Measurements from ENCODE around the gene TMCO1. TPM values are rescaled to one million over a fixed set of nuclear protein-coding genes. Genes with fewer than 3 reads are reported as not detected.
A peak's percentile ranks its signal among the peaks of the same experiment; 100 is the strongest.
"Not testable (repeated sequence)": the region's sequence is repeated elsewhere in the genome, so short reads cannot be mapped to it uniquely, and the experiment has no call there.

TMCO1 gene
- total RNA-seq, 1 experiment from 2014 or later, result 81.2 TPM

DNA sequence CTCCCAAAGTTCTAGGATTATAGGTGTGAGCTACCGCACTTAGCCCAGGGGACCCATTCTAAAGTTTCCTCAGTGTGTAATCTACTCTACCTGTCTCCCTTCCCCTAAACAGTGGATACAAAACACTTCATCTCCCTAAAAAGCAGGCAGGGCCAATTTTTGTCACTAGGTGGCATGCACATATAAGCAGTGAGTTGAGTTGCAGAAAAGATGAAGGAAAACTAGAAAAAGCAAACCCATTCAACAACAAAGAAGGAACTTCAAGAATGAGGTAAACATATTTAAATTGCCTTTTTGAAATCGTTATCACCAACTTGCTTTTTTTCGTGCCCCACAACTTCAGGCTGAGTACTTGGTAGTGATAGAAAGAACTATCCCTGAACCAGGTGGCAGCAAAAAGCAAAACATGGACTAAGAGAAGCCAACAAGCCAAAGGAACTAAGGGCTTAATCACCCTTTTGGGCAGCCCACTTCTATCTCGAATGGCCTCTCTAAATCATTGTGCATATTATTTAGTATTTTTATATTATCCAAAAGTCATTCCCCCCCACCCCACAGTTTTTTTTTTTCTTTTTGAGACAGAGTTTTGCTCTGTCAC is 50.7 kb downstream of the TMCO1 start:
- Histone ChIP-seq H3K27me3 (ENCODE audit: control insufficient read depth, insufficient read depth, low read length) (no peaks in the 10 kb centered on the region), H3K4me3 (ENCODE audit: insufficient read depth, low read depth, low read length) (no peak overlapping the region), H3K36me3 (replicated peaks; ENCODE audit: control insufficient read depth, insufficient read depth, low read length) (no peaks in the 10 kb centered on the region)
- DNase-seq, result peak; percentile 44

DNA sequence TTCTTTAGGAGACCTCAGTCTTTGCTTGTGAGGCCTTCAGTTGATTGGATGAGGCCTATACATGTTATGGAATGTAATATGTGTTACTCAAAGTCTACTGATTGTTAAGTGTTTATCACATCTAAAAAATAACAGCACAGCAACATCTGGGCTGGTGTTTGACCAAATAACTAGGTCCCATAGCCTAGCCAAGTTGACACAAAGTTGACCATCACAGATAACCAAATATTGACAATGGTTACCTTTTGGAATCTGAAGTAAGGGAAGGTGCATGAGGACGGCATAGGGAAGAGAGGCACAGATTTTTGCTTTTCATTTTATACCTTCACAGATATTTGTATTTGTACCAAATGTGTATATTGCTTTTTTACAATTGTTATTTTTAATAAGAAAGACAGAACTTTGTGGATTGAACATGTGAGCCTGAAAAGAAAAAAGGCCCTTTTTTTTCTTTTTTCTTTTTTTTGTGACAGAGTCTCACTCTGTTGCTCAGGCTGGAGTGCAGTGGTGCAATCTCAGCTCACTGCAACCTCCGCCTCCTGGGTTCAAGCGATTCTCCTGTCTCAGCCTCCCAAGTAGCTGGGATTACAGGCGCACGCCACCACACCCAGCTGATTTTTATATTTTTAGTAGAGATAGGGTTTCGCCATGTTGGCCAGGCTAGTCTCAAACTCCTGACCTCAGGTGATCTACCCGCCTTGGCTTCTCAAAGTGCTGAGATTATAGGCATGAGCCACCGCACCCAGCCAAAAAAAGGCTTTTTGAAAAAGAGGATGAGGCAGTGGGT is 52.2 kb downstream of the TMCO1 start:
- H3K4me3 ChIP-seq (ENCODE audit: insufficient read depth, low read depth, low read length); H3K36me3 ChIP-seq (replicated peaks; ENCODE audit: control insufficient read depth, insufficient read depth, low read length); DNase-seq; H3K27me3 ChIP-seq (ENCODE audit: control insufficient read depth, insufficient read depth, low read length): not testable (repeated sequence)

DNA sequence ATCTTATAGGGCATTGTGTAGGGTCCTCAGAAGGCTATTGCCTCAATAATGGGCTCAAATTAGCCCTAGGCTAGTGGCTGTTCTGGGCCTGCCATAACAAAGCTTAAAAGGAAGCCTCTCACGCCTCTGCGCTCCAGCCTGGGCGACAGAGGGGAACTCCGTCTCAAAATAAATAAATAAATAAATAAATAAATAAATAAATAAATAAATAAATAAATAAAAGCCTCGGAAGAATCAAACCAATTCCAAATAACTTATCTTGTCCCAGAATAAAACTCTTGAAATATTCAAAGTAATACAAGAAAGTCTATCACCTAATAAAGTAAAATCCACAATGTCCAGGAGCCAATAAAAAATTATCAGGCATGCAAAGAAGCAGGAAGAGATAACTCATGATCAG is 55.9 kb downstream of the TMCO1 start:
- H3K4me3 ChIP-seq (ENCODE audit: insufficient read depth, low read depth, low read length), result no peak overlapping the region
- no peaks in the 10 kb centered on the region for H3K36me3 ChIP-seq (replicated peaks; ENCODE audit: control insufficient read depth, insufficient read depth, low read length)
- no peaks in the 10 kb centered on the region; the same call in 1 of the 2 replicates for H3K27me3 ChIP-seq (ENCODE audit: control insufficient read depth, insufficient read depth, low read length)
- no peak for DNase-seq

DNA sequence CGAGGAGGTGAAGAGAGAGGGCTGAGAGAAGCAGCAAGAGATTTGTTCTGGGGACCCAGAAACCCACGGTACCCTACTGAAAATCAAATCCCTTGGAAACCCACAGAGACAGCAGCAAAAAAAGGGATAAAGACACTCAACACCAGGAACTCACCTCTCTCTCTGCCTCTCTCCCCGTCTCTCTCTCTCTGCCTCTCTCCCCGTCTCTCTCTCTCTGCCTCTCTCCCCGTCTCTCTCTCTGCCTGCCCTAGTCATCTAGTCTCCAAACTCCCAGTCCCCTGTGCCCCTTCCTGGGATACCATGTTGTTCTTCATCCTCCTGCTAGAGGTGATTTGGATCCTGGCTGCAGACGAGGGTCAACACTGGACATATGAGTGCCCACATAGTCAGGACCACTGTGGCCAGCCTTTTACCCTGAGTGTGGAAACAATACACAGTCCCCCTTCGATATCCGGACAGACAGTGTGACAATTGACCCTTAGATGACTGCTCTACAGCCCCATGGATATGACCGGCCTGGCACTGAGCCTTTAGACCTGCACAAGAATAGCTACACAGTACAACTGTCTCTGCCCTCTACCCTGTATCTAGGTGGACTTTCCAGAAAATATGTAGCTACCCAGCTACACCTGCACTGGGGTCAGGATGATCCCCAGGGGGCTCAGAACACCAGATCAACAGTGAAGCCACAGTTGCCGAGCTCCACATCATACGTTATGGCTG is 60.5 kb downstream of the TMCO1 start:
- H3K36me3 ChIP-seq (replicated peaks; ENCODE audit: control insufficient read depth, insufficient read depth, low read length), result no peaks in the 10 kb centered on the region
- DNase-seq, result no peak
- no peaks in the 10 kb centered on the region; the same call in 1 of the 2 replicates for H3K27me3 ChIP-seq (ENCODE audit: control insufficient read depth, insufficient read depth, low read length)
- no peak overlapping the region for H3K4me3 ChIP-seq (ENCODE audit: insufficient read depth, low read depth, low read length)

DNA sequence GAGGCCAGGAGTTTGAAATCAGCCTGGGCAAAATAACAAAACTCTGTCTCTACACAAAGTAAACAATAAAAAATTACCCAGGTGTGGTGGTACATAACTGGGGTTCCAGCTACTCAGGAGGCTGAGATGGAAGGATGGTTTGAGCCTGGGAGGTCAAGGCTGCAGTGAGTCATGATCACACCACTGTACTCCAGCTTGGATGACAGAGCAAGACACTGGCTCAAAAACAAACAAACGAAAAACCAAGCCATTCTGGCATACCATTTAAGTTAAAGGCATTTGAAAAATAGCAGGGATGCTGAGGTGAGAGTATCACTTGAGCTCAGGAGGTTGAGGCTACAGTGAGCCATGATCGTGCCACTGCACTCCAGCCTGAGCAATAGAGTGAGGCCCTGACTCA is 65.0 kb downstream of the TMCO1 start:
- DNase-seq, result no peak
- Histone ChIP-seq H3K27me3 (ENCODE audit: control insufficient read depth, insufficient read depth, low read length) (no peaks in the 10 kb centered on the region; the same call in 1 of the 2 replicates), H3K4me3 (ENCODE audit: insufficient read depth, low read depth, low read length) (no peak overlapping the region), H3K36me3 (replicated peaks; ENCODE audit: control insufficient read depth, insufficient read depth, low read length) (no peaks in the 10 kb centered on the region)

DNA sequence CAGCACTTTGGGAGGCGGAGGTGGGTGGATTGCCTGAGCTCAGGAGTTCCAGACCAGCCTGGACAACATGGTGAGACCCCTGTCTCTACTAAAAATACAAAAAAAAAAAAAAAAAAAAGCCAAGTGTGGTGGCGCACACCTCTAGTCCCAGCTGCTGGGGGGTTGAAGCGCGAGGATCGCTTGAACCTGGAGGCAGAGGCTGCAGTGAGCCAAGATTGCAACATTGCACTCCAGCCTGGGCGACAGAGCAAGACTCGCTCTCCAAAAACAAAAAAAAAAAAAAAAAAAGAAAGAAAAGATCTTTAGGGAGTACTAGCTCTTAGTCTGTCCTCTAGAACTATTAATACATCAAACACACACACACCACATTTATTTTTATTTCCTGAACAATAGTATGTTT is 66.7 kb downstream of the TMCO1 start:
- DNase-seq; H3K27me3 ChIP-seq (ENCODE audit: control insufficient read depth, insufficient read depth, low read length); H3K4me3 ChIP-seq (ENCODE audit: insufficient read depth, low read depth, low read length); H3K36me3 ChIP-seq (replicated peaks; ENCODE audit: control insufficient read depth, insufficient read depth, low read length): not testable (repeated sequence)

DNA sequence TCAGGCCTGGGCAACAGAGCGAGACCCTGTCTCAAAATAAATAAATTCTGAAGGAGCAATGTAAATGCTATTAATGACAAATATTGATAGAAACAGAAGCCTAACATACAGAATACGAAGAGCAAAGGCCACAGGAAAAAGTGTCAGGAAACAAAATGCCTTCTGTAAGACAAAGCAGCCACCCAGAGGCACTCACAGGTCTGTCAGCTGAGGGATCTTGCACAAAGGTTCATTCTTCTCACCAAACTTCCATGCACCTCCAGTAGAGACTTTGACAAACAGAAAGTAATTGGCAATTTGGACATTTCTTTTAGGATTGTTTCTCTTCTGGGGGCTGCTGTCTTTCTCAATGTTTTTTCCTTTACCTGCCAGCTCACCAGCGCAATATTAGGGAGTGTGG is 69.1 kb downstream of the TMCO1 start:
- Histone ChIP-seq H3K36me3 (replicated peaks; ENCODE audit: control insufficient read depth, insufficient read depth, low read length) (no peaks in the 10 kb centered on the region), H3K4me3 (ENCODE audit: insufficient read depth, low read depth, low read length) (no peak overlapping the region), H3K27me3 (ENCODE audit: control insufficient read depth, insufficient read depth, low read length) (no peaks in the 10 kb centered on the region; the same call in 1 of the 2 replicates)
- DNase-seq, result no peak

DNA sequence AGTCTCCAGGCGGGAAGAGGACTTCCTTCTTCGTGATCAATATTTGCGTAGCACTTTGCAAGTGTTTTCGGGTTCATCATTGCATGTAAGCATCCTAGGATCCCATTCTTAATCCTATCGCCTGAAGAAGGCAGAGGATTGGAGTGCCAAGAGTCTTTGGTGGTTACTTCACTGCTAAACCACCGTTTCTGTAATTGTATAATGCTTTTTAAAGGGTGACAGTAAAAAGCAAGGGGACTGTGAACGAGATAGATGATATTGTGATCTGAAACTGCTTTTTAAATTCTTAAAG is 70.0 kb downstream of the TMCO1 start:
- Histone ChIP-seq H3K36me3 (replicated peaks; ENCODE audit: control insufficient read depth, insufficient read depth, low read length) (no peaks in the 10 kb centered on the region), H3K4me3 (ENCODE audit: insufficient read depth, low read depth, low read length) (peak overlapping the region; percentile 95), H3K27me3 (ENCODE audit: control insufficient read depth, insufficient read depth, low read length) (no peaks in the 10 kb centered on the region; the same call in 1 of the 2 replicates)
- DNase-seq, result no peak

DNA sequence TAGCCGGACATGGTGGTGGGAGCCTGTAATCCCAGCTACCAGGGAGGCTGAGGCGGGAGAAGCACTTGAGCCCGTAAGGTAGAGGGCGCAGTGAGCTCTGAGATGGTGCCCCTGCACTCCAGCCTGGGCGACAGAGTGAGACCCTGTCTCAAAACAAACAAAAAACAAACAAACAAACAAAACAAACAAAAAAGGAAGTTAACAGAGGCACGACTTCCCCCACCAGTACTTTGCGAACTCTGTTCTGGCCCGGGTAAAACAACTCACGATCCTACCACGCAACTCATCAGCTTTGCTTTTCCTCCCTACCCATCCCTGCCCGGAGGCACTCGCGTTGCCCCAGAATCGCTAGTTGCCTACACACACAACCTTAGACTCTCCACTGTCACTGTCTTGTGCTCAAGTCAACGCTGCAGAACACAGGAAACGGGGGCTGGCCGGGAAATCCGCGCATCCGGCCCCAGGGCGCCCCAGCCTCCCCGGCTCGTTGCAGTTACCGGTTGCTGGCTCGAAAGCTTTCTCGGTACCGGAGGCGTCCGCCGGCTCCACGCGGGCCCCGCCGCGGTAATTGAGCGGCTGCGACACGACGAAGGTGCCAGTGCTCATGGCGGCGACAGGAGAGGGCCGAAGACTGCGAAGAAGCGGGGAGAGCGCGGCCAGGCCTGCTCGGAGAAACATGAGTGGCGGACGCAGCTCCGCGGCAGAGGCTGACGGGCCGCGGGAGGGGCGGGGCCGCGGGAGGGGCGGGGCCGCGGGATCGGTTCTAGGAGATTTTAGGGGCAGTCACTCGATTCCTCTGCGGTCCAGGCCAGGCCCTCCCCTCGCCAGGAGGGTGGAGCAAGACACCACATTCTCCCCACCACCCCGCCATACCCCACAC is 70.5 kb downstream of the TMCO1 start, which contains the start of gene ALDH9A1:
Gene ALDH9A1, minus strand, starts transcription at position 682 of the 880 bp plus-strand sequence. Its CDS starts 4 bp downstream, at position 678.
- Histone ChIP-seq H3K27me3 (ENCODE audit: control insufficient read depth, insufficient read depth, low read length) (no peaks in the 10 kb centered on the region; the same call in 1 of the 2 replicates), H3K4me3 (ENCODE audit: insufficient read depth, low read depth, low read length) (peak within 1 kb of the TSS; percentile 95), H3K36me3 (replicated peaks; ENCODE audit: control insufficient read depth, insufficient read depth, low read length) (no peaks in the 10 kb centered on the region)
- peak; percentile 92 for DNase-seq

DNA sequence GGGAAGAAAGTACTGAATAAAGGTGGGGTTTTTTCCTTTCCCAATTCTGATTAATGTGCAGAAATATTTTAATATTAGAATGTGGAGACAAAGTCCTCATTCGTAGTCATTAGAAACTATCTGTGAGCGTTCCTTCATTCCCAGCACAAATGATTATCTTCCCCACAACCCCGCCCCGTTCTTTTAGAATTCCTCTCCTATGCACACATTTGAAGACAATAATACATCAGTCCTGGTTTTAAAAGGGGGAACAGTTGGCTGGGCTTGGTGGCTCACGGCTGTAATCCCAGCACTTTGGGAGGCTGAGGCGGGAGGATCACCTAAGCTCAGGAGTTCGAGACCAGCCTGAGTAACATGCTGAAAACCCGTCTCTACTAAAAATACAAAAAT is 71.2 kb downstream of the TMCO1 start:
- Histone ChIP-seq H3K4me3 (ENCODE audit: insufficient read depth, low read depth, low read length) (peak overlapping the region; percentile 95), H3K27me3 (ENCODE audit: control insufficient read depth, insufficient read depth, low read length) (no peaks in the 10 kb centered on the region; the same call in 1 of the 2 replicates), H3K36me3 (replicated peaks; ENCODE audit: control insufficient read depth, insufficient read depth, low read length) (no peaks in the 10 kb centered on the region)
- DNase-seq, result no peak

DNA sequence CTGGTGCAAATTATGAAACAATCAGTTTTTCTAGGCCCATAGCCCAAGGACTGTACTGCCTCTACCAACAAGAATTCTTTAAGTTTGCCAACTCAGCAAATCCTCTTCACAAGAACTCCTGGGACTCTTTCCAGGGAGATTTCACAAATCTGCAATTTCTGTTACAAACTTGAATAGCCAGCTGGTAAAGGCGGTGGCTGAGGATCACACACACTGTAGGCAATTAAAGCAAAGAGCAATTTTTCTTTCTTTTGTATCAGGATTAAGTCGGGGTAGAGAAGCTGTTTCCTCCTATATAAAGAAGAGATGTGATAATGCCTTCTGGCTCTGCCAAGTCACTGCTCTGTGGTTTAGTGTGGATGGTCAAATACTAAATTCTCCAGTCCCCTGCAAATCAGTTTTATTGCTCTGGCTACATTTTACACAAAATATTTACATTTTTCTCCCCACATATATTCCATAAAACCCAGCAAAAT is 72.0 kb downstream of the TMCO1 start:
- no peaks in the 10 kb centered on the region for H3K36me3 ChIP-seq (replicated peaks; ENCODE audit: control insufficient read depth, insufficient read depth, low read length)
- H3K4me3 ChIP-seq (ENCODE audit: insufficient read depth, low read depth, low read length), result no peak overlapping the region
- H3K27me3 ChIP-seq (ENCODE audit: control insufficient read depth, insufficient read depth, low read length), result no peaks in the 10 kb centered on the region; the same call in 1 of the 2 replicates
- no peak for DNase-seq

DNA sequence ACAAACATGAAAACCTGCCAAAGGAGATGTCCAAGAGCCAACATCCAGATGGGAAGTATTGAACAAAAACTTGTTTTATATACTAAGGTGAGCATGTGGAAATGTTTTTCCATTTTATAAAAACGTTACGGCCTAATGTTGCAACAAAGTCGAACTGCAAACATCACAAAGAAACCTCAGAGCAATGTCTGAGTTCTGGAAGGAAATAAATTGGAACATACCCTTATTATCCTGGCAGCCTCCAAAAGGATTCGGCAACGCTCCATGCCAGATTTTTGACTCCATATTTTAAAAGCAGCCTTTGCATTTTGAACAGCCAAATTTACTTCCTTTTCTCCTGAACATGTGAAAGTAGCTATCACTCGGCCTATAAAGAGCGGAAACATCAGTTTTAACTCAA is 73.6 kb downstream of the TMCO1 start:
- Histone ChIP-seq H3K27me3 (ENCODE audit: control insufficient read depth, insufficient read depth, low read length) (no peaks in the 10 kb centered on the region; the same call in 1 of the 2 replicates), H3K4me3 (ENCODE audit: insufficient read depth, low read depth, low read length) (no peak overlapping the region), H3K36me3 (replicated peaks; ENCODE audit: control insufficient read depth, insufficient read depth, low read length) (no peaks in the 10 kb centered on the region; the same call in 1 of the 2 replicates)
- no peak for DNase-seq

DNA sequence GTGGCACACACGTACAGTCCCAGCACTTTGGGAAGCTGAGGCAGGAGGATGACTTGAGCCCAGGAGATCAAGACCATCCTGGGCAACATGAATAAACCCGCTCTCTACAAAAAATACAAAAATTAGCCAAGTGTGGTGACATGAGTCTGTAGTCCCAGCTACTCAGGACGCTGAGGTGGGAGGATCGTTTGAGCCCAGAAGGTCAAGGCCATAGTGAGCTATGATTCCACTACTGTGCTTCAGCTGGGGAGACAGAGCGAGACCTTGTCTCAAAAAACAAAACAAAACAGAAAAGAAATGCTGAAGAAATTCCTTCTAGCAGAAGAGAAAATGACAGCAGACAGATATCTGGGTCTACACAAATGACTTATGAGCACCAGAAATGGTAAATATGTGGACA is 80.6 kb downstream of the TMCO1 start:
- Histone ChIP-seq H3K4me3 (ENCODE audit: insufficient read depth, low read depth, low read length) (no peak overlapping the region), H3K27me3 (ENCODE audit: control insufficient read depth, insufficient read depth, low read length) (no peaks in the 10 kb centered on the region), H3K36me3 (replicated peaks; ENCODE audit: control insufficient read depth, insufficient read depth, low read length) (no peaks in the 10 kb centered on the region; the same call in 1 of the 2 replicates)
- no peak for DNase-seq

DNA sequence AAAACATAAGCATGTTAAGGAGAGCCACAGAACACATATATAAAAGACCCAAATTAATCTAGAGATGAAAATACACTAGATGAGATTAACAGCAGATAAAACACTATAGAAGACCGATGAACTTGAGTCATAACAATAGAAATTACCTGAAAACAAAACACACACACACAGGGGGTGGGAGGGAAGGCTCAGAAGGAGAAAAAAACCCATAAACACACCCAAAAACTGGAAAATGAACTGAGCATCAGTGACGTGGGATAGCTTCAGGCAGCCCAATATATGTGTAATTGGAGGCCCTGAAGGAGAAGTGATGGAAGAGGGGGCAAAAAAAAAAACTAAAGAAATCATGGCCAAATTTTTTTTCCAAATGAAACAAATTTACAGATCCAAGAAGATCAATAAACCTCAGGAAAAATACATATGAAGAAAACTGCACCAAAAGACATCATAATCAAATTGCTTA is 81.7 kb downstream of the TMCO1 start:
- Histone ChIP-seq H3K4me3 (ENCODE audit: insufficient read depth, low read depth, low read length) (no peak overlapping the region), H3K27me3 (ENCODE audit: control insufficient read depth, insufficient read depth, low read length) (no peaks in the 10 kb centered on the region), H3K36me3 (replicated peaks; ENCODE audit: control insufficient read depth, insufficient read depth, low read length) (peaks cover under 1% of the 10 kb centered on the region)
- DNase-seq, result no peak
